AG08395 (cell line): ENCODE results near the gene SARDH.
A peak's percentile ranks its signal among the peaks of the same experiment; 100 is the strongest.

ENCODE experiments used
- DNase-seq: peaks from one replicate; pipeline ENCODE4 v3.0.0; 2012; ENCODE audit warnings: mixed read lengths, low spot score

SARDH gene

GRCh38 chr9:133733421-133733795 lies 4.7 kb downstream of the SARDH start:
- DNase-seq, result no peak

DNA sequence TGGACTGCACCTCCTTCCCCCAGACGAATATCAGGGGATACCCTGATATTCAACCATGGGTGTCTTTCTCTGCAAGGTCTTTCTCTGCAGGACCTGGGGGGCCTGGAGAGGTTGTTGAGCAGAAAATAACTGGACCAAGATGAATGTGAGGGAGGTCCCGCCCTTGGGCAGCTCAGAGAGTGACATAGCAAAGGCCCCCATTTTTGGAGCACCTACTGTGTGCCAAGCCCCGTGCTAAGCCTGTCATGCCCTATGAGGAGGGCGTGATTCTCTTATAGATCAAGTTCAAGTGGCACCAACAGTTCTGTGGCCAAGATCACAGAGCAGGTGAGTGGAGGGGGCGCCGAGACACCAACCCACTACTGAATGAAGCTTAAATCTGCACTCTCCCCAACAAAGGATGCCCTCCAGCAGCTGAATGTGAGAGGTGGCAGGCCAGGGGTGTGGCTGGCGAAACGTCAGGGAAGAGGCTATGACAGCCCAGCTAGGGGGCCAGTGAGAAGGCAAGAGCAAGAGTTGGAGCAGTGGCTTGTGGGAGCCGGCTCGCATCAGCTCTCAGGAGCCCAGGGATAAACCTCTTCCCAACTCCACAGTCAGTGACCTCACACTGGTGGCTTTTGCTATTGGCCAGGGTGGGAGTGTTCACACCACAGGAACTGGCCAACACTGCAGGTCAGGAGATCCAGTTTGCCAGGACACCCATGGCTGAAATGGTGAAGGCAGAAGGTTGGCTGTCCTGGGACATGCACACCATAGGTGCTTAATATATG lies 5.3 kb downstream of the SARDH start:
- no peak for DNase-seq

GRCh38 chr9:133731876-133732638 lies 6.1 kb downstream of the SARDH start:
- peak; percentile 85 for DNase-seq

DNA sequence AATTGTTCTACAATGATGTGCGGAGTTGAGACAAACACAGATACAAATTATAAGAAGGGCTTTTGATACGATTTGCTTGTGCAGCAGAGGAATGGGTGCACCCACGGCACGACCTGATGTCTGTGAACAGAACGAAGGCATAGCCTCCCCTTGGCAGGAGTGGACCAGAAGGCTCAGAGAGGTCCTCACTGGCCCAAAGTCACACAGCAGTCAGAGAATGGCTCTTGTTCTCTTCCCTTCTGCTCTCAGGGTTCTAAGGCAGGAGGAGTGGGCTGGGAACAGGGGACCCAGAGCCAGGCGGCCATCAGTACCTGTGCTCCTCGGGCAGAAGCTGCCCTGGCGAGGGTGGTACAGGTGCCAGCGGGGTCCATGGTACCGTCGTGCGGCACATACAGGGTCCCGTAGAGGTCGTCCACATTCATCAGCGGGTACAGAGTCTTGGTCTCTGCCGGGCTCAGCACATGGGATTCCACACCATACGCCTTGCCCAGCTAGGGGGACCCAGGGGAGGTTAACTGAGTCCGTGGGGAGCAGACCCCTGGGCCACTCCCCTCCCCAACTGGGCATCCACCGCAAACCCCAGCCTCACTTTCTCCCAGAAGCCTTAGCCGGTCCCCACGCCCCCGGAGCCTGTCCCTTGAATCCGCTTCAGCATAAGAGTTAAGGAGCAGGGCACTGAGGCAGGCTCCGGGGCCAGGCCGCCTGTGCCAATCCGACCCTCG lies 7.0 kb downstream of the SARDH start:
- DNase-seq, result no peak

DNA sequence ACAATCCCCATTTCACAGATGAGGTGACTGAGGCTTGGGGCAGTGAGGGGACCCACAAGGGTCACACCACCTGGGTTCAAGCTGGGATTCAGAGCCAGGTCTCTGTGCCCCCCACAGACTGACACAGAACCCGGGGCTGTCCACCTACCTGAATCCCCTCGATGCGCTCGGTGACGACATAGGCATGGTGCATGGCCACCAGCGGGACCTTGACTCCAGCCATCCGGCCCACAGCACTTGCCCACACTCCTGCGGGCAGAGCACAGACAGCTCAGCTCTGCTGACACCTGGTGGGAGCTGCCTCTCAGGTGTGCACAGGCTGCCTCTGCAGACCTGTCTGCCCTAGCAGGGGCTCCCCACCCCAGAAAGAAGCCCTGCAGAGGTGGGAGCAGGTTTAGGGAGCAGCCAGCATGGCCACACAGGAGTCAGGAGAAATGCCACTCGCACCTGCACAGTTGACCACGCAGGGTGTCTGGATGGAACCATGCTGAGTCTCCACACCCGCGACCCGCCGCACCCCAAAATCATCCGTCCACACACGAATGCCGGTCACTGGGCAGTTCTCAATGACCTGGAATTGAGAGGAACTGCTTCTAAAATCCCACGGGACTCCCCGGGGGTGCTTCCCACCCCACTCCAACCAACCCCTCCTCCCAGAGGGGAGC lies 8.4 kb downstream of the SARDH start:
- DNase-seq, result no peak

GRCh38 chr9:133728856-133729616 lies 9.1 kb downstream of the SARDH start:
- no peak for DNase-seq

DNA sequence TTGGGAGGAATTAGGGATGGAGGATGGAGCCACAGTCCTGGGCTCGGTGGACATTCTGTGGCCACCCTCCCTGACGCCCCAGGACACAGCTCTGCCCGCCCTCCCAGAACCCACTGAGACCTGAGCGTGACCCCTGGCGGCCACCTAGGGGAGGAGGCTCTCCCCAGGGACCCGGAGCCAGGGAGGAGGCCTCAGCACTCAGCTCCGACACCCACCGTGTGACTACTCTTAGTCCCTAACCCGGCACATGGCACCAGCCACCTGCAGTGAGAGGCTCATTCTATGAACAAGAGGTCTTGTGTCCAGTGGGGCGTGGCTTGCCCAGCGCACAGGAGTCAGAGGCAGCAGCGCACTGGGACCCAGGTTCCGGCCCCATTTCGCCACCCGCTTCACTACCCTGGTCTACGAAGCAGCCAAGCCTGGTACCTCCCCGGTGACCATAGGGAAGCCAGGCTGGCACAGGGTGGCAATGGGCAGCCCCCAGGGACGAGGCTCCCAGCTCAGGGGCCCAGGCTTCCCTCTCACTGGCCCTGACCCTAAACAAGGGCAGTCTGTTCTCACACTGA lies 10.2 kb downstream of the SARDH start:
- no peak for DNase-seq

DNA sequence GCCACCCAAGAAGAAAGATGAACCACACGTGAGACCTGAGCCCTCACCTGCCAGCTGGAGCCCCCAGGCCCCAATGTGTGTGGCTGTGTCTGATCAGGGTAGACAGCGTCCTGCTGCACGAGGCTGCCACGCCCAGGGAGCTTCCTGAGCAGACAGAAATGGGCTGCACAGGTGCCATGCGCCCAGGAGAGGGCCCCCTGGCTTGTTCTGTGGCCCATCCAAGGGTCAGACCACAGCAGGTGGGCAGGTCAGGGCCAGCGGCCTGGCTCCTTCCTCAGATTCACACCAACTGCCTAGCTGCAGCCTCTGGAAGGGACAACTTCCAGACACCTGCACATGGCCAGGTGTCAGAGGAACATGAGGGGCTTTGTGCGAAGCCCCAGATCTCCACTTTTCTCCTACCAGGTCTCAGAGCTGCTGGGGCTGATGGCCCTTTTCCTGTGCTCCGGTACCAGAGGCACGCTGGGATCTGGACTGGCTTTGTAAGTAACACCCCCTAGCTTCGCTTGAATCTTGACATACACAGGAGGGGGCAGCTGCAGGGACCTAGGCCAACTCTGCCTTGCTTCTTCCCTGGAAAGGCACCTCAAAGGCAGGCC lies 10.8 kb downstream of the SARDH start:
- no peak for DNase-seq

DNA sequence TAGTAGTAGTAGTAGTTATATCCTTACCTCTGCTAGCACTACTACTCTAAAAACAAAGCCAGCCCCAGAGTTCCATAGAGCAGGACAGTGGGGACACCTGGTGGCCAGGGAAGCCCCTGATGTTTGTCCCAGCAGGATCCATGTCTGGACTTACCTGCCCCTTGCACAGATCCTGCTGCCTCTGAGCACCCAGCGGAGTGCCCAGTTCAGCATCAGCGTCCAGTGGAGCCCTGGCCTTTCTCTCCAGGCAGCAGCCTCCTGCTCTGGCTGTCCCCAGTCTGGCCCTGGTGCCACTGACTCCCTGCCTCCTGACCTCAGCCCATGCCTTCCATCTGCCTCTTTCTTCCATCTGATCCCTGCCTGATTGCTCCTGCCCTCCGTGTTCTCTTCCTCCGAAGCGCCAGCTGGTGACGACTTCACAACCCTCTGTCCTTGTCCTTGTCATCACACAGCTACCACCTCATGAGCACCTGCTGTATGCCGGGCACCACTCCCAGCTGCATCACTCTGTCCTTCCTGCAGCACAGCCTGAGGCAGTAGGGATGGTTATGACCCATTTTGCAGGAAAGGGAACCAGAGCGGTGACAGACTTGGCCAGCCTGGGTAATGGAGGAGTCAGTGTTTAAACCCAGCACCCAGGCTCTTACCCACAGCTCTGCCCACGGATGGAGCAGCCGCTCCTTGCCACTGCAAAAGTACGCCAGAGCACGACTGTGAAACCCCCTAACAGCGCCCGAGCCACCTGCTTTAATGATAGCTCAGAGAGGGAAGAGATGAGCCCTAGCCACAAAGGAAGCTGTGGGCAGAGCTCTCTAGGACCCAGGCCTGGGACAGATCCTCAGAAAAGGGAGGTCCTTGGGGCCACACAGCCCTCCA lies 11.5 kb downstream of the SARDH start:
- peak; percentile 71 for DNase-seq

DNA sequence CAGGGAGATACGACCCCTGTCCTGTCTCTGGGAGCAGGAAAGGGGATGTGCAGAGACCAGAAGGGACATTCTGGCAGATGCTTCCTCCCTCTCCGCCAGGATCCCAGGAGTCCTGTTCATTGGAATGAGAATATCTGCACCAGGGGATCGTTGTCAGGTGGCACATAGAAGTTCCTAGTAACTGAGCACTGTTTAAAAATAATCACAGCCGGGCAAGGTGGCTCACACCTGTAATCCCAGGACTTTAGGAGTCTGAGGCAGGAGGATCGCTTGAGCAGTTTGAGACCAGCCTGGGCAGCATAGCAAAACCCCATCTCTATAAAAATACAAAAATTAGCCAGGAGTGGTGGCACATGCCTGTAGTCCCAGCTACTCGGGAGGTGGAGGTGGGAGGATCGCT lies 12.3 kb downstream of the SARDH start:
- DNase-seq, result no peak

- DNase-seq, result no peak
Measured at GRCh38 chr9:133718563-133719315, 19.4 kb downstream of the SARDH start.

DNA sequence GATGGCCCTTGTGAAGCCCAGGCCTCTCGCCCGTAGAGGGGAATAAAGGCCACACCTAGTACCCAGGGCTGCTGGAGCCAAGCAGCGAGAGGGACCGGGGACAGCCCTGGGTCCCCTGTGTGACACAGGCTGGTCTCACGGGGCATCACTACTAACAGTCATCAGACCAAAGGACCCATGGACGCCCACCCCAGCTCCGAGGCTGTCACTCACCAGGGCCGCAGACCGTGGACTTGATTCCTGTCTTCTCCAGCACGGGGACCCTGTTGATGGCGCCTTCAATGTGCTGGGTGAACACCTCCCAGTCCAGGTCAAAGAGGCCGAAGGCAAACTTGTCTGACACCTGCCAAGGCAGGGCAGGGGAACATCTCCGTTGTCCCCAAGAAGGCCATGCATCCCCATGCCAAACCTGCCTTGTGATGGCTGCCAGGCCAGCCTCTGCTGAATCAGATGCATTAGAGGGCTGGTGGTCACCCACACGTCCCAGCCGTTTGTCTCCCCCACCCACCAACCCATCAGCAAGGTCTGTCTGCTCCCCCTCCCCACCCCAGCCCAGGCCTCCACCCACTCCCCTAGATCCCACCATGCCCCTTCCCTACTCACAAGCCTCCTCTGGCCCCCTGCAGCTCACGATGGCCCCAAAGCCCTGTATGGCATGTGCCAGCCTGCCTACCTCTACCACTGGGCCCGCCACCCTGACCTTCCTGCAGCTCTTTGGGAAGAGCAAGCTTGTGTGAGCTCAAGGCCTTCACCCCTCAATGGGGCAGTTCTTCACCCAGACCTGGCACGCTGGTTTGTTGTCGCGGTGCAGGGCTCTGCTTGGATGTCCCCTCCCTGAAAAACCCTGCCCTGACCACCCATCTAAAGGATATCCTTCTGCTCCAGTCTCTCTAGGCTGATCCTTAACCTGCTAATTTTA lies 20.8 kb downstream of the SARDH start:
- DNase-seq, result no peak

DNA sequence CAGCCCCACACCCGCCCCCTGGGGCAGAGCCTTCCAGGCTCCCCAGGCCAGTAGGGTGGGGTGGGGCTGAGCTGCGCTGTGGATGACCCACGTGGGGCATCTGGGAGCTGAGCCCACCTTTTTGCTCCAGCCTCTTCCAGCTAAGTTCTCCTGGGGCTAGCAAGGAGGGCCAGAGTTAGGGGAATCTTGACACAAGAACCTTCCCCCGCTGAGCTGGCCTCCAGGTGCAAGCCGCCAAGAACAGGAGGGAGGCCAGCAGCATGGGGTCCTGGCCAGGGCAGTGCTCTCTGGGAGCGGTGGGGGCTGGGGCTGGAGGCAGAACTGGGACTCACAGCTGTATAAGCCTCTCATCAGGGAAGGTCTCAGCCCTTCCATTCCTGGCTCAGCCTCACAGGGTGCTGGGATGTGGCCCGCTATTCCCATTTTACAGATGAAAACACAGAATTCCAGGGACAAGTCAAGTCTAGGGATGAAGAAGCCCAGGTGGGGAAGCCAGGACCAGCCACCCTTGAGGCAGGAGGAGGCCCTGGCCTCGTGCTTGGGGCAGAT lies 21.5 kb downstream of the SARDH start:
- no peak for DNase-seq

DNA sequence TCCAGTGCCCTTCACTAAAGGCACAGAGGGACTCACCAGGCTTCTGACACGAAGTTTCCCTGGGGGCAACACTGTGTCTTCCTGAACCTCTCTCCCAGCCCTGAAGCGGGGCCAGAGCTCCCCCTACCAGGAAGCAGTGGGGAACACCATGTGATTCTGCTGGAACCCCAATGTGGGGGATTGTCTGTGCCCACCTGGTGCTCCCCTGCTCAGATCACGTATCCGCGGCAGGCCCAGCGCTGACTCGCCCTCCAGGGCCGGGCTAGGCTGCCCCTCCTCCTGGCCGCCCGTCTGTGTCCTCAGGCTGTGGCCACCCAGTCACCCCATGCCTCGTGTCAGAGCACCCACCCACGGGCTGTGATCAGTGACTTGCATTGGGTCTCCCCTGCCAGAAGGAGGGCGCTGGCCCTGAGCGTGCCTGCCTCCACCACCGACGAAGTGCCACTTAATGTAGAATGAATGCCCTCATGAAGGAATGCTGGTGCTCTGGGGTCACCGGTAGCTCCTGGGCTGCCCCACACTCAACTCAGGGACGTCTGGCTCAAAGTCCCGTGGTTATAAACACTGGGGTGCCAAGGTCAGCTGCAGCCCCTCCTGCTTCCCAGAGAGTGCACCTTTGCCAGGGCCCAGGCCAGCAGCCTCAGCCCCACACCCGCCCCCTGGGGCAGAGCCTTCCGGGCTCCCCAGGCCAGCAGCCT lies 22.1 kb downstream of the SARDH start:
- no peak for DNase-seq

- DNase-seq, result no peak
Measured at GRCh38 chr9:133715295-133715865, 22.8 kb downstream of the SARDH start.

DNA sequence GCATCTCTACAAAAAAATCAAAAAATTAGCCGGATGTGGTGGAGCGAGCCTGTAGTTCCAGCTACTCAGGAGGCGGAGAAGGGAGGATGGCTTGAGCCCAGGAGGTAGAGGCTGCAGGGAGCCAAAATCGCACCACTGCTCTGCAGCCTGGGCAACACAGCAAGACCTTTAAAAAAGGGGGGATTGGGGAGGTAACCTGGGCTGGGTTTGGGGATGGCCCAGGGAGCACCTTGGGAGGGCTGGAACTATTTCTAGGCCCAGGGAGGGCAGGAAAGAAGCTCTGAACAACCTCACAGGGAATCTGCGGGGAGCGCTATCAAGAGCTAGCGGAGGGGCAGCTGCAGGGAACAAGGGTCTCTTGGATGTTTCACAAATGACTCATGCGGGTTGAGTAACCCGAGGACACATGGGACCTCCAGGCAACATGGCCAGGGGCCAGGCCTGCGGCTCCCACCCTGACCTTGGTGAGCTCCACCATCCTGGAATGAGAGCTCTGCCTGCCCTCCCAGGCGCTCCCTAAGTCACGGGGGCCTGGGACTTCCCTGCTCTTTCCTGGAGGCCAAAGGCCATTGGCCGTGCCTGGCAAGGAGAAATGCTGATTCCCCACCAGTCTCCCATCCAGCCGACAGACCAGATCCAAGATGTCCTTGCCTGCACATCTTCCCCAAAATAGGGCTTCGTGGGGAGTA lies 23.4 kb downstream of the SARDH start:
- DNase-seq, result no peak
